K562 (cell line): Measurements from ENCODE around the gene CHN1.

Experiments used
- MBD2 ChIP-seq: sonication (generic); IDR thresholded peaks from 2 replicates; pipeline ENCODE4 v1.6.1; 2016; ENCODE audit warnings: low read depth, borderline replicate concordance
- SIN3A ChIP-seq, 2 experiments: fragments of 150-350 bp in 1 of 2; IDR thresholded peaks; 2 replicates each; pipeline ENCODE4 v1.6.1; 2011 to 2016; ENCODE audit warnings: borderline replicate concordance in 2 of 2, low read depth in 2 of 2, low read length in 2 of 2, mild to moderate bottlenecking in 2 of 2, moderate library complexity in 2 of 2; ENCODE audit not compliant: control insufficient read depth in 1 of 2

DNA sequence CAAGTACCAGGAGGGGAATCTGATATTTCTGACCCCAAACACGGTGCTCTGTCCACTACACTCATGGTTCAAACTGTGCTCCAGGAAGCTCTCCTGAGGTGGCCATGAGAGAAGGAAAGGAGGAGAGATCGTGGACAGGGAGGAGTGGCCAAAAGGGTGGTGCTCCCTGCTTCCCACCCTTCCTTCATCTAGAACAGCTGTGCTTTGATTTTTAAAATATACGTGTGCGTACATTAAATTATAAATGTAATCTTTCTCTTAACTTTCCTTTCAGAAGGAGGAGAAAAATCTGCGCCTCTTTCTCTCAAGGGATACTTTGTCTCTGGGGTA, 232.7 kb downstream of the CHN1 start:
- no peak for TF ChIP-seq SIN3A (IDR thresholded peaks at IDR 0.05; ENCODE audit: borderline replicate concordance in 2 of 2, control insufficient read depth in 1 of 2, low read depth in 2 of 2, low read length in 2 of 2)
- no peak for TF ChIP-seq MBD2
